ENCODE results near the gene FYN. TPM values are rescaled to one million over a fixed set of nuclear protein-coding genes. Genes with fewer than 3 reads are reported as not detected.

Gene FYN
- total and polyA plus RNA-seq, 2 of the 4 experiments (the other 2 are of a cell fraction) = 30.8 to 36.4 TPM

- Histone ChIP-seq H3K9me1 (ENCODE audit: insufficient read depth, low read length) (peaks cover 3% of the 10 kb centered on the region), H3K4me2 (ENCODE audit: low read depth, low read length) (no peak overlapping the region), H4K5ac (ENCODE audit: low read depth, low read length) (no peak overlapping the region), H2BK20ac (ENCODE audit: low read depth, low read length) (no peak overlapping the region), H3K4me1 (ENCODE audit: control insufficient read depth, insufficient read depth, low read length) (peaks cover 14% of the 10 kb centered on the region), H3K27me3 (ENCODE audit: control insufficient read depth, insufficient read depth, low read length) (no peaks in the 10 kb centered on the region), H3K23ac (ENCODE audit: low read depth, low read length) (no peak overlapping the region), H3K14ac (replicated peaks; ENCODE audit: low read depth, low read length) (0 out of 2 replicates have a peak overlapping the region, but pooled peaks have one; percentile 11), H2BK15ac (ENCODE audit: low read depth, low read length) (no peak overlapping the region), H4K20me1 (ENCODE audit: insufficient read depth, low read length) (no peaks in the 10 kb centered on the region), H3K79me1 (ENCODE audit: low read depth in 1 of 2, low read length in 2 of 2) (peaks cover 5 to 7% of the 10 kb centered on the region in 2 experiments; a peak in 2 of 4 replicates), H2AK5ac (ENCODE audit: low read depth, low read length) (no peak overlapping the region), H3K9me3 (ENCODE audit: control insufficient read depth, insufficient read depth, low read length) (peaks cover 7% of the 10 kb centered on the region; the same call in 1 of the 2 replicates), H2BK5ac (ENCODE audit: low read depth, low read length, poor library complexity, severe bottlenecking) (no peak overlapping the region), H3K4ac (ENCODE audit: low read depth, low read length) (no peak overlapping the region), H3K56ac (ENCODE audit: extremely low read depth, insufficient read depth, low read length) (no peak overlapping the region), H3K36me3 (ENCODE audit: control insufficient read depth, insufficient read depth, low read length) (peaks cover 2% of the 10 kb centered on the region; the same call in 1 of the 2 replicates), H3K9ac (ENCODE audit: low read depth, low read length) (no peak overlapping the region), H4K91ac (ENCODE audit: insufficient read depth, low read depth, low read length) (no peak overlapping the region), H2AFZ (replicated peaks; ENCODE audit: low read length, poor library complexity) (no peak overlapping the region), H2AK9ac (replicated peaks; ENCODE audit: low read depth, low read length, poor library complexity) (no peak overlapping the region), H4K8ac (ENCODE audit: low read depth in 2 of 2, low read length in 2 of 2) (no peak overlapping the region), H3K27ac (ENCODE audit: insufficient read depth, low read length) (no peak overlapping the region), H2BK120ac (ENCODE audit: low read depth, low read length) (no peak overlapping the region), H3K4me3 (ENCODE audit: insufficient read depth, low read depth, low read length) (no peak overlapping the region), H3K18ac (ENCODE audit: low read depth, low read length) (no peak overlapping the region)
- WGBS, 2 experiments (ENCODE audit: extremely low coverage in 2 of 2, insufficient read length in 1 of 2) = 60% methylated on average over 1 of the region's 6 CpGs; no CpG with 5 or more reads in 1 of the 2 experiments
- DNase-seq = peak; percentile 6
- ATAC-seq (ENCODE audit: low read depth) = no peak
- no TSS peak for BruUV-seq (replicated peaks)
- ChIA-PET POLR2A (ENCODE audit: unreplicated experiment) (interaction anchor here (0.5 kb wide), 1 partner anchor 15 kb away, joined by 4 read pairs; no protein-coding TSS in a partner anchor), CTCF (no interaction called here)
- in situ Hi-C loops (cut with MboI; ENCODE audit: low sequenced_read_pairs) = no loop called here
- intact Hi-C loops (cut with micrococcal nuclease) = no loop called here
- no peak for TF ChIP-seq SMC3 (IDR thresholded peaks at IDR 0.05; ENCODE audit: low read depth, low read length)
- no peak for TF ChIP-seq NFE2L2 (IDR thresholded peaks at IDR 0.05; ENCODE audit: low read depth, low read length)
- TF ChIP-seq CTCF (conservative IDR thresholded peaks at IDR 0.05; ENCODE audit: low read depth, low read length) = no peak
- no peak for TF ChIP-seq MAZ (IDR thresholded peaks at IDR 0.05; ENCODE audit: borderline replicate concordance, low read depth, low read length)
- TF ChIP-seq CHD1 (IDR thresholded peaks at IDR 0.05; ENCODE audit: low read depth, low read length) = no peak
- TF ChIP-seq RFX5 (IDR thresholded peaks at IDR 0.05; ENCODE audit: low read depth, low read length) = no peak
- no peak for TF ChIP-seq RCOR1 (IDR thresholded peaks at IDR 0.05; ENCODE audit: insufficient replicate concordance, low read length)
- TF ChIP-seq, protein P1, sequence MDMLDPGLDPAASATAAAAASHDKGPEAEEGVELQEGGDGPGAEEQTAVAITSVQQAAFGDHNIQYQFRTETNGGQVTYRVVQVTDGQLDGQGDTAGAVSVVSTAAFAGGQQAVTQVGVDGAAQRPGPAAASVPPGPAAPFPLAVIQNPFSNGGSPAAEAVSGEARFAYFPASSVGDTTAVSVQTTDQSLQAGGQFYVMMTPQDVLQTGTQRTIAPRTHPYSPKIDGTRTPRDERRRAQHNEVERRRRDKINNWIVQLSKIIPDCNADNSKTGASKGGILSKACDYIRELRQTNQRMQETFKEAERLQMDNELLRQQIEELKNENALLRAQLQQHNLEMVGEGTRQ (IDR thresholded peaks at IDR 0.05; ENCODE audit: low read depth, low read length) = no peak
- TF ChIP-seq POLR2A (IDR thresholded peaks at IDR 0.05; ENCODE audit: low read depth, low read length) = no peak
- TF ChIP-seq RAD21 (IDR thresholded peaks at IDR 0.05; ENCODE audit: low read length) = no peak
- no peak for TF ChIP-seq CEBPB (IDR thresholded peaks at IDR 0.05; ENCODE audit: low read depth, low read length)
- dilution Hi-C loops (cut with HindIII; ENCODE audit: low sequenced_read_pairs, unreplicated experiment) = no loop called here
These were observed 141.6 kb downstream of the FYN start for GRCh38 chr6:111731456-111732195.

All from IMR-90 (cell line).